Right lobe of liver (tissue), 6 donors: ENCODE results near the gene FBXO9. TPM values are rescaled to one million over a fixed set of nuclear protein-coding genes. Genes with fewer than 3 reads are reported as not detected.

Experiments
- ATAC-seq, 4 donors: fragments of 200-7000 bp; cut with Tn5 transposase; one replicate each; pipeline ENCODE4 v1.9.1; 2020; ENCODE audit warnings: mild to moderate bottlenecking in 4 of 4, moderate library complexity in 4 of 4
- DNase-seq, 3 donors: peaks; one replicate each; pipeline ENCODE4 v3.0.0-alpha.2; 2020
- H3K27ac ChIP-seq, 3 donors: fragments of 200-600 bp; one replicate each; pipeline ENCODE4 v1.8.0; 2022
- H3K27me3 ChIP-seq, 2 donors: fragments of 200-600 bp; one replicate each; pipeline ENCODE4 v1.8.0; 2022
- H3K36me3 ChIP-seq, 4 donors: fragments of 200-600 bp; sonication (generic) in 1 of 4; one replicate each; pipeline versions ENCODE4 v1.5.1 to v1.8.0; 2017 to 2022; ENCODE audit warnings: control low read depth in 1 of 4
- H3K4me1 ChIP-seq, 4 donors: fragments of 200-600 bp; sonication (generic) in 1 of 4; one replicate each; pipeline versions ENCODE4 v1.5.1 to v1.8.0; 2017 to 2022; ENCODE audit warnings: control low read depth in 1 of 4
- H3K4me3 ChIP-seq, 3 donors: fragments of 200-600 bp; one replicate each; pipeline ENCODE4 v1.8.0; 2022
- H3K9me3 ChIP-seq, 4 donors: fragments of 200-600 bp; sonication (generic) in 1 of 4; one replicate each; pipeline versions ENCODE4 v1.5.1 to v1.8.0; 2017 to 2022; ENCODE audit warnings: control low read depth in 1 of 4
- CTCF ChIP-seq, 4 donors: fragments of 200-600 bp in 3 of 4; fragments of 450-650 bp in 1 of 4; IDR thresholded peaks; one replicate each; pipeline versions ENCODE4 v1.5.1 to v1.8.0; 2016 to 2022; ENCODE audit warnings: antibody characterized with exemption in 4 of 4, mild to moderate bottlenecking in 2 of 4
- POLR2A ChIP-seq: fragments of 450-650 bp; IDR thresholded peaks from one replicate; pipeline ENCODE4 v1.6.1; 2017; ENCODE audit warnings: antibody characterized with exemption, mild to moderate bottlenecking
- WGBS: methylation state at CpG from one replicate; pipeline ENCODE4 v1.1.6; 2018; ENCODE audit warnings: low coverage, low lambda C conversion rate; ENCODE audit not compliant: insufficient coverage; ENCODE audit errors: missing lambda C conversion rate; 5-methylcytosine and 5-hydroxymethylcytosine counted together
- intact Hi-C, 2 donors: fragments of 100-400 bp; cut with DNase I; formaldehyde crosslinking; loops; one replicate each; pipeline versions ENCODE4 v1.11.2 to v1.14.1; 2022
- total RNA-seq, 6 experiments: library from RNA; depleted of rRNA in 2 of 6; stranded (reverse); fragments of >200 nt in 2 of 6; fragmentation: NEBNext Ultra II Directional in 3 of 6; extraction: Animal tissue kit (Norgen Biotek cat#: 25700) in 3 of 6; gene quantifications; one replicate each; pipeline versions ENCODE4 v1.1.0 to v1.2.4, GENCODE V29; 2016 to 2023
- donor health status: DM: no; HTN: yes; CAD: no.
- donor health status: DM: no; HTN: no; CAD: no.
- donor health status: DM: no; HTN: no; CAD: no.
- donor health status: DM: no; HTN: yes; CAD: no.
- donor health status: DM: no; HTN: yes; CAD: no.

The FBXO9 gene
- total RNA-seq, 6 experiments from 2014 or later, result 24.6 to 78.7 (median 54.1) TPM

- Histone ChIP-seq H3K9me3 (no peaks in the 10 kb centered on the region), H3K4me1 (peaks cover 0 to 42% (median 11%) of the 10 kb centered on the region in 4 donors), H3K27me3 (no peaks in the 10 kb centered on the region), H3K4me3 (no peak overlapping the region), H3K27ac (peak overlapping the region; percentile 12 to 43 (median 41)), H3K36me3 (no peaks in the 10 kb centered on the region)
- intact Hi-C loops, result no loop called here
- WGBS, result 23% methylated on average over 5 of the region's 5 CpGs
- TF ChIP-seq POLR2A (no peak), CTCF (IDR thresholded peaks at IDR 0.05) (no peak)
- ATAC-seq (peak; percentile 53 to 73 (median 65)), DNase-seq (no peak)
Observed at GRCh38 chr6:53055873-53056272, 9.3 kb upstream of the FBXO9 start.

GRCh38 chr6:53056273-53056672, 8.9 kb upstream of the FBXO9 start:
- DNase-seq (no peak), ATAC-seq (peak; percentile 82 to 87 (median 84))
- H3K27me3 ChIP-seq, result no peaks in the 10 kb centered on the region
- H3K4me1 ChIP-seq, result peaks cover 0 to 42% (median 11%) of the 10 kb centered on the region in 4 donors
- 18% methylated on average over 3 of the region's 3 CpGs for WGBS
- H3K9me3 ChIP-seq, result no peaks in the 10 kb centered on the region
- TF ChIP-seq CTCF (IDR thresholded peaks at IDR 0.05) (no peak), POLR2A (no peak)
- H3K4me3 ChIP-seq, result no peak overlapping the region
- H3K27ac ChIP-seq, result peak overlapping the region; percentile 12 to 43 (median 41)
- intact Hi-C loops, result no loop called here
- H3K36me3 ChIP-seq, result no peaks in the 10 kb centered on the region

- Histone ChIP-seq H3K27me3 (no peaks in the 10 kb centered on the region), H3K4me1 (peaks cover 0 to 51% (median 11%) of the 10 kb centered on the region in 4 donors), H3K9me3 (no peaks in the 10 kb centered on the region), H3K27ac (no peak overlapping the region), H3K36me3 (no peaks in the 10 kb centered on the region), H3K4me3 (no peak overlapping the region)
- intact Hi-C loops, result no loop called here
- TF ChIP-seq POLR2A (no peak), CTCF (IDR thresholded peaks at IDR 0.05) (no peak)
- DNase-seq (no peak), ATAC-seq (no peak)
- WGBS, result 90% methylated on average over 4 of the region's 4 CpGs
Observed at GRCh38 chr6:53058388-53059195, 6.6 kb upstream of the FBXO9 start.

GRCh38 chr6:53059648-53060589, 5.3 kb upstream of the FBXO9 start:
- DNase-seq (no peak), ATAC-seq (no peak)
- peak overlapping the region; percentile 79 to 81 (median 80) for H3K4me3 ChIP-seq
- H3K36me3 ChIP-seq, result no peaks in the 10 kb centered on the region
- TF ChIP-seq POLR2A, result no peak
- TF ChIP-seq CTCF (IDR thresholded peaks at IDR 0.05), result no peak
- peaks cover 0 to 51% (median 11%) of the 10 kb centered on the region in 4 donors for H3K4me1 ChIP-seq
- intact Hi-C loops, result no loop called here
- WGBS, result 45% methylated on average over 3 of the region's 3 CpGs
- H3K27ac ChIP-seq, result peak overlapping the region in 1 of 3 donors; percentile 94
- no peaks in the 10 kb centered on the region for H3K27me3 ChIP-seq
- no peaks in the 10 kb centered on the region for H3K9me3 ChIP-seq
